Measurements from ENCODE around the gene UPF2. TPM values are rescaled to one million over a fixed set of nuclear protein-coding genes. Genes with fewer than 3 reads are reported as not detected.

Gene UPF2
- total and polyA plus RNA-seq, 2 of the 13 experiments (the other 11 are each of a cell fraction or from before 2014, with no cell fraction given): 6.2 to 14.5 TPM

DNA sequence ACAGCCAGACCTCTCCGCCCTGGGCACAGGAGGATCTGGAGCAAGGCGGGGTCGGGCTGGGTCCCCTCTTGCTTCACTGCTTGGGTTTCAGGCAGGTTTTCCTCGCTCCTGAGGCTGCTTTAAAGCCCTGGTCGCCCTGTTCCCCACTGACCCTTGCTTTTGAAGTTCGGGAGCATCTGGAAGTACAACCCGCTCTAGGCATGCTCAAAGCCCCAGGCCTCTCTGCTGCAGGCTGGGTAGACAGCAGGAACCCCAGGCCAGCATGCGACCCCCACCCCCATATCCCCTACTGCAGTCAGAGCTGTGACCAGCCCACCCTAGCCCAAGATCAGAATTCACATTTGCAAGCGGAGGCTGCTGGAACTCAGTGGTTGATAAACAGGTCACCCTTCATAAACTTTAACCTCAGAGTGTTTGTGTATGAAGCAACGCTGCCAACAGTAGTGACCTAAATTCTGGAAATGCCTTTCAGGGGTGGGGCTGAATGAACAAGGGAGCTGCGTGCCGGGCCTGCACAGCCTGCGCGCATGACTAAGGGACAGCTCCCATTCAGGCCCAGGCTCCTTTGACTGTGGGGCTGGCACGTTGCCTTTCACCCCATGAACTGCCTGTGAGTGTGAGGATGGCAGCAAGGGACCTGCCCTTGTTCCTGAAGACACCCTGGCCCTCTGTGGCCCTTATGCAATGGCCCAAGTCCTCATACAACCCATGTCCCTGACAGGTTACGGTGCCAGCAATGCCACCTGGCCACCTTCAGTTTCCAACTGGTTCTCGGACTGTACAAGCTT, 166.9 kb downstream of the UPF2 start (continued):
- TF ChIP-seq ESRRA (CRISPR knock-in tag; IDR thresholded peaks at IDR 0.05; ENCODE audit: low read depth) (peak; percentile 70; the same call in 1 of the 2 replicates), ZNF609 (CRISPR knock-in tag; IDR thresholded peaks at IDR 0.05; ENCODE audit: borderline replicate concordance) (peak; percentile 82), WIZ (CRISPR knock-in tag; IDR thresholded peaks at IDR 0.05) (no peak), KAT7 (CRISPR knock-in tag; IDR thresholded peaks at IDR 0.05; ENCODE audit: borderline replicate concordance) (no peak), THYN1 (CRISPR knock-in tag; IDR thresholded peaks at IDR 0.05; ENCODE audit: borderline replicate concordance, low read depth) (no peak), ONECUT2 (CRISPR knock-in tag; IDR thresholded peaks at IDR 0.05) (no peak), KDM6A (CRISPR knock-in tag; IDR thresholded peaks at IDR 0.05; ENCODE audit: low read depth) (peak; percentile 79), ZFP62 (CRISPR knock-in tag; IDR thresholded peaks at IDR 0.05) (no peak), GATA4 (IDR thresholded peaks at IDR 0.05; ENCODE audit: borderline replicate concordance, low read depth) (no peak), BRF2 (CRISPR knock-in tag; IDR thresholded peaks at IDR 0.05) (0 out of 2 replicates have a peak, but pooled peaks have one; percentile 22), NFAT5 (CRISPR knock-in tag; IDR thresholded peaks at IDR 0.05) (0 out of 2 replicates have a peak, but pooled peaks have one; percentile 53), ZNF569 (CRISPR knock-in tag; IDR thresholded peaks at IDR 0.05; ENCODE audit: borderline replicate concordance) (0 out of 2 replicates have a peak, but pooled peaks have one; percentile 31), ZMYM2 (CRISPR knock-in tag; IDR thresholded peaks at IDR 0.05) (no peak), ZNF484 (CRISPR knock-in tag; IDR thresholded peaks at IDR 0.05; ENCODE audit: borderline replicate concordance, low read depth) (no peak), ZNF274 (CRISPR knock-in tag; IDR thresholded peaks at IDR 0.05) (peak; percentile 44; the same call in 1 of the 2 replicates), HOXA7 (CRISPR knock-in tag; IDR thresholded peaks at IDR 0.05) (no peak), ATM (IDR thresholded peaks at IDR 0.05; ENCODE audit: borderline replicate concordance) (no peak)
